ENCODE results near the gene SLC35E4. TPM values are rescaled to one million over a fixed set of nuclear protein-coding genes. Genes with fewer than 3 reads are reported as not detected.
"Not testable (repeated sequence)": the region's sequence is repeated elsewhere in the genome, so short reads cannot be mapped to it uniquely, and the experiment has no call there.

SLC35E4 gene
- total RNA-seq, 1 donor from 2014 or later: 3.7 TPM

GRCh38 chr22:30649430-30650007 is 13.9 kb downstream of the SLC35E4 start:
- DNase-seq (ENCODE audit: low spot score): no peak

GRCh38 chr22:30650508-30651116 is 15.0 kb downstream of the SLC35E4 start:
- DNase-seq (ENCODE audit: low spot score): no peak

GRCh38 chr22:30652852-30653251 is 17.3 kb downstream of the SLC35E4 start:
- no peak for DNase-seq (ENCODE audit: low spot score)

GRCh38 chr22:30654361-30654760 is 18.8 kb downstream of the SLC35E4 start:
- DNase-seq (ENCODE audit: low spot score): no peak

GRCh38 chr22:30655532-30655931 is 20.0 kb downstream of the SLC35E4 start:
- DNase-seq (ENCODE audit: low spot score): no peak

- DNase-seq (ENCODE audit: low spot score): no peak
Measured at GRCh38 chr22:30662040-30662439, 26.5 kb downstream of the SLC35E4 start.

GRCh38 chr22:30664798-30665197 is 29.2 kb downstream of the SLC35E4 start:
- DNase-seq (ENCODE audit: low spot score): no peak

GRCh38 chr22:30665266-30665665 is 29.7 kb downstream of the SLC35E4 start:
- DNase-seq (ENCODE audit: low spot score): no peak

GRCh38 chr22:30665786-30666185 is 30.2 kb downstream of the SLC35E4 start:
- DNase-seq (ENCODE audit: low spot score): no peak

- no peak for DNase-seq (ENCODE audit: low spot score)
Measured at GRCh38 chr22:30667107-30667493, 31.5 kb downstream of the SLC35E4 start.

GRCh38 chr22:30667494-30668385 is 32.2 kb downstream of the SLC35E4 start, which contains the start of gene DUSP18:
Gene DUSP18 (minus strand): TSS chr22:30667875. CDS start chr22:30664003, 3,872 bp downstream.
- DNase-seq (ENCODE audit: low spot score): peak; percentile 99

- DNase-seq (ENCODE audit: low spot score): no peak
Measured at GRCh38 chr22:30668386-30668710, 32.8 kb downstream of the SLC35E4 start.

GRCh38 chr22:30671071-30671470 is 35.5 kb downstream of the SLC35E4 start:
- DNase-seq (ENCODE audit: low spot score): no peak

GRCh38 chr22:30673136-30673535 is 37.6 kb downstream of the SLC35E4 start:
- DNase-seq (ENCODE audit: low spot score): no peak

GRCh38 chr22:30674482-30674881 is 38.9 kb downstream of the SLC35E4 start:
- DNase-seq (ENCODE audit: low spot score): no peak

- DNase-seq (ENCODE audit: low spot score): no peak
Measured at GRCh38 chr22:30675436-30675835, 39.9 kb downstream of the SLC35E4 start.

- not testable (repeated sequence) for DNase-seq (ENCODE audit: low spot score)
Measured at GRCh38 chr22:30676565-30676964, 41.0 kb downstream of the SLC35E4 start.

GRCh38 chr22:30679895-30680690 is 44.5 kb downstream of the SLC35E4 start:
- not testable (repeated sequence) for DNase-seq (ENCODE audit: low spot score)

- DNase-seq (ENCODE audit: low spot score): no peak
Measured at GRCh38 chr22:30680991-30681770, 45.6 kb downstream of the SLC35E4 start.

- no peak for DNase-seq (ENCODE audit: low spot score)
Measured at GRCh38 chr22:30681831-30682230, 46.2 kb downstream of the SLC35E4 start.

- no peak for DNase-seq (ENCODE audit: low spot score)
Measured at GRCh38 chr22:30685178-30685577, 49.6 kb downstream of the SLC35E4 start.
